Heart left ventricle (tissue), 16 donors: ENCODE data around the gene HCN3. TPM values are rescaled to one million over a fixed set of nuclear protein-coding genes. Genes with fewer than 3 reads are reported as not detected.
"Not testable (repeated sequence)": the region's sequence is repeated elsewhere in the genome, so short reads cannot be mapped to it uniquely, and the experiment has no call there.

ENCODE experiments used
- ATAC-seq, 4 donors: fragments of 200-7000 bp; cut with Tn5 transposase; one replicate each; pipeline ENCODE4 v1.9.1; 2020 to 2022; ENCODE audit warnings: moderate library complexity in 4 of 4, mild to moderate bottlenecking in 3 of 4, moderate number of reproducible peaks in 1 of 4
- DNase-seq, 5 donors: peaks; one replicate each; pipeline ENCODE4 v3.0.0-alpha.2; 2020
- H3K27ac ChIP-seq, 12 donors: fragments of 200-600 bp; sonication (generic) in 4 of 12; one replicate each; pipeline versions ENCODE4 v1.5.0 to v1.8.0; 2016 to 2022; ENCODE audit warnings: mild to moderate bottlenecking in 2 of 12
- H3K27me3 ChIP-seq, 9 donors: fragments of 200-600 bp; sonication (generic) in 2 of 9; one replicate each; pipeline versions ENCODE4 v1.5.1 to v1.8.0; 2016 to 2022; ENCODE audit warnings: mild to moderate bottlenecking in 3 of 9
- H3K36me3 ChIP-seq, 9 donors: fragments of 200-600 bp; sonication (generic) in 2 of 9; one replicate each; pipeline versions ENCODE4 v1.5.0 to v1.8.0; 2018 to 2022; ENCODE audit warnings: mild to moderate bottlenecking in 2 of 9
- H3K4me1 ChIP-seq, 12 donors: fragments of 200-600 bp; sonication (generic) in 4 of 12; one replicate each; pipeline versions ENCODE4 v1.5.0 to v1.8.0; 2016 to 2022; ENCODE audit warnings: mild to moderate bottlenecking in 3 of 12
- H3K4me3 ChIP-seq, 12 donors: fragments of 200-600 bp; sonication (generic) in 4 of 12; one replicate each; pipeline versions ENCODE4 v1.5.0 to v1.8.0; 2017 to 2022; ENCODE audit warnings: mild to moderate bottlenecking in 9 of 12, moderate library complexity in 4 of 12
- H3K9me3 ChIP-seq, 12 donors: fragments of 200-600 bp; sonication (generic) in 4 of 12; one replicate each; pipeline versions ENCODE4 v1.5.0 to v1.8.0; 2016 to 2022; ENCODE audit warnings: mild to moderate bottlenecking in 1 of 12
- POLR2A ChIP-seq, 2 donors: fragments of 450-650 bp; IDR thresholded peaks; one replicate each; pipeline ENCODE4 v1.6.1; 2017; ENCODE audit warnings: antibody characterized with exemption in 2 of 2, mild to moderate bottlenecking in 2 of 2, moderate library complexity in 2 of 2
- WGBS, 4 donors: extraction: QIAGEN DNeasy Blood & Tissue Kit in 2 of 4; methylation state at CpG; one replicate each; pipeline versions ENCODE4 v1.1.5 to v1.1.7; 2013 to 2018; 5-methylcytosine and 5-hydroxymethylcytosine counted together
- intact Hi-C, 10 donors: fragments of 100-400 bp; cut with DNase I; formaldehyde crosslinking; loops; one replicate each; pipeline versions ENCODE4 v1.11.1 to v1.14.2; 2022
- polyA plus RNA-seq, 2 donors: library from polyadenylated mRNA; stranded (reverse); fragments of 200-250 nt; gene quantifications; one replicate each; pipeline ENCODE4 v1.2.3, GENCODE V29; 2013
- total RNA-seq, 9 donors: library from RNA; depleted of rRNA in 2 of 9; stranded (reverse); fragments of >200 nt in 2 of 9; fragmentation: NEBNext Ultra II Directional in 3 of 9; extraction: Animal tissue kit (Norgen Biotek cat#: 25700) in 3 of 9; gene quantifications; one replicate each; pipeline versions ENCODE4 v1.1.0 to v1.2.4, GENCODE V29; 2016 to 2023
- TF ChIP-seq, protein P1 (sequence below), 12 donors: fragments of 200-600 bp; sonication (generic) in 4 of 12; IDR thresholded peaks; one replicate each; pipeline versions ENCODE4 v1.5.0 to v1.8.0; 2018 to 2022; ENCODE audit warnings: antibody characterized with exemption in 12 of 12, mild to moderate bottlenecking in 5 of 12
- donor health status: ischemic (EF 13 %, LVEDD 7.1; RV severe dilation, severe dysfunction).
- donor health status: healthy with polysubstance abuse.
- donor health status: DM: no; HTN: yes; CAD: no.
- donor health status: DM: no; HTN: no; CAD: no.
- donor health status: ischemic (EF 25% LVEDD 6.9; RV normal size, moderate dysfunction).
- donor health status: ischemic (EF 25% LVEDD 5.7; RV mildly dilated, moderate dysfunction).
- donor health status: healthy.
- donor health status: DM: yes; HTN: yes; CAD: no.
- donor health status: ischemic (EF 35%, LVEDD 5.7; RV mildly dilated, moderate dysfunction).
- donor health status: nonischemic (EF 11% LVEDD 7.7; RV severe dilation, severe dysfunction).
- donor health status: DM: yes; HTN: yes; CAD: no.
- donor health status: PGD.
- donor health status: ischemic (EF 29% LVEDD 5.4; RV normal size, mild dysfunction).
- donor health status: nonischemic (EF 23%, LVEDD 6.1; RV moderate dilation, normal function).

Gene HCN3
- total and polyA plus RNA-seq, 11 donors, result 0.49 to 1.7 (median 1.2) TPM

DNA sequence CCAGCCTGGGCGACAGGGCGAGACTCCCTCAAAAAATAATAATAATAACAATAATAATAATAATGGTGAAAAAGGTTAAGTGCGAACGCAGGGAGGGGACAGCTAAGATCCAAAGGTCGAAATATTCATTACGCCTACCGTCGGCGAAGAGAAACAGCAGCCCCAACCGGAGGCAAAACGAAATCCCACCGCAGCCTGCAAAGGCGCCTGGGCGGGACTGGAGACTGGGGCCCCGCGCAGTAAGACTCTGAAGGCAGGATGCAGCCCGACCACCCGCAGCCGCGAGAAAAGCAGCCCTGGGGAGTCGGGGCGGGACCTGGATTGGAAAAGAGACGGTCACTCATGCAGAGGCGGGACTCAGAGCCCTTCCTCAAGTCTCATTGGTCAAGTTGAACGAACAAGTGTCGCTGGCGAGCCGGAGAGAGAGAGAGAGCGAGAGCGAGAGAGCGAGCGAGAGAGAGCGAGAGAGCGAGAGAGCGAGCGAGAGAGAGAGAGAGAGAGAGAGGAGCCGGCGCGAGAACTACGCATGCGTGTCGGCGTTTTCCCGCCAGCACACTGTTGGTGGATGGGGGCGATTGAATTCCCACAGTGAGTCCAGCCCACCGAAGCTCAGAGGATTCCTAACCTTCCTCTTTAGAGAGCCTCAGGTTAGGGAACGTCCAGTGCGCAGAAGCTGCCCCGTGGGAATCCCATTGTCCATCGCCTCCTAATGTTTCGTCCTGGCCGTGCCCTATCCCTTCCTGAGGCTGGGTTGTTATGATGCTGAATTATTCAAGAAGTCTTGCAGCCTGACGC is 32.7 kb upstream of the HCN3 start:
- peaks cover 0 to 21% (median 12%) of the 10 kb centered on the region in 9 donors for H3K36me3 ChIP-seq
- 0 to 1% (median 1%) methylated on average over 45 to 53 of the region's 53 CpGs for WGBS, 4 donors
- ATAC-seq, result peak; percentile 94 to 96 (median 94)
- H3K27ac ChIP-seq, result peak overlapping the region; percentile 75 to 97 (median 90)
- peak overlapping the region; percentile 46 to 77 (median 67) for H3K4me3 ChIP-seq
- peak in 1 of 2 donors; percentile 88 for TF ChIP-seq POLR2A (IDR thresholded peaks at IDR 0.05)
- TF ChIP-seq, protein P1, sequence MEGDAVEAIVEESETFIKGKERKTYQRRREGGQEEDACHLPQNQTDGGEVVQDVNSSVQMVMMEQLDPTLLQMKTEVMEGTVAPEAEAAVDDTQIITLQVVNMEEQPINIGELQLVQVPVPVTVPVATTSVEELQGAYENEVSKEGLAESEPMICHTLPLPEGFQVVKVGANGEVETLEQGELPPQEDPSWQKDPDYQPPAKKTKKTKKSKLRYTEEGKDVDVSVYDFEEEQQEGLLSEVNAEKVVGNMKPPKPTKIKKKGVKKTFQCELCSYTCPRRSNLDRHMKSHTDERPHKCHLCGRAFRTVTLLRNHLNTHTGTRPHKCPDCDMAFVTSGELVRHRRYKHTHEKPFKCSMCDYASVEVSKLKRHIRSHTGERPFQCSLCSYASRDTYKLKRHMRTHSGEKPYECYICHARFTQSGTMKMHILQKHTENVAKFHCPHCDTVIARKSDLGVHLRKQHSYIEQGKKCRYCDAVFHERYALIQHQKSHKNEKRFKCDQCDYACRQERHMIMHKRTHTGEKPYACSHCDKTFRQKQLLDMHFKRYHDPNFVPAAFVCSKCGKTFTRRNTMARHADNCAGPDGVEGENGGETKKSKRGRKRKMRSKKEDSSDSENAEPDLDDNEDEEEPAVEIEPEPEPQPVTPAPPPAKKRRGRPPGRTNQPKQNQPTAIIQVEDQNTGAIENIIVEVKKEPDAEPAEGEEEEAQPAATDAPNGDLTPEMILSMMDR (IDR thresholded peaks at IDR 0.05), result peak in 6 of 12 donors; percentile 24 to 56 (median 34)
- intact Hi-C loops, result loop anchor here in 5 of 10 donors (2.0 to 5.0 kb wide), 2 partner anchors 36 to 37 kb away; partner anchors contain the start of genes MTX1 (in 5 of the 5) and THBS3 (in 4 of the 5)
- peaks cover 0 to 41% (median 22%) of the 10 kb centered on the region in 12 donors for H3K4me1 ChIP-seq
- DNase-seq, result peak; percentile 97 to 99 (median 98)
- no peaks in the 10 kb centered on the region for H3K9me3 ChIP-seq
- H3K27me3 ChIP-seq, result peaks cover 0 to 4% (median 0%) of the 10 kb centered on the region in 9 donors

DNA sequence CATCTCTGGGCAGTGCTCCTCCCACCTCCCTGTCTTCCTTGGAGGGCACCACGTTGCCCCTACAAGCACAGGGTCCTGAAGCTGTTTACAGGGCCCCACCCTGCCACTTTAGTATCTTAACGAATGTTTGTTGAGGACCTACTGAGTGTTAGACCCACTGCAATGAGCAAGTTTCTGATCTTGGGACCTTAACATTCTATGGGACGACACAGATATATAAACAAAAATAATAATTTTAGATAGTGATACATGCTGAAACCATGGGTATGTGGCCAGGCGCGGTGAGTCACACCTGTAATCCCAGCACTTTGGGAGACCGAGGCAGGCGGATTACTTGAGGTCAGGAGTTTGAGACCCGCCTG is 32.1 kb upstream of the HCN3 start:
- 62 to 67% (median 65%) methylated on average over 8 of the region's 8 CpGs for WGBS, 4 donors
- no peak for ATAC-seq
- peak overlapping the region; percentile 46 to 77 (median 67) for H3K4me3 ChIP-seq
- peaks cover 0 to 42% (median 24%) of the 10 kb centered on the region in 12 donors for H3K4me1 ChIP-seq
- no peak for DNase-seq
- H3K9me3 ChIP-seq, result no peaks in the 10 kb centered on the region
- peaks cover 0 to 4% (median 0%) of the 10 kb centered on the region in 9 donors for H3K27me3 ChIP-seq
- TF ChIP-seq, protein P1 (IDR thresholded peaks at IDR 0.05), result no peak
- no peak for TF ChIP-seq POLR2A (IDR thresholded peaks at IDR 0.05)
- intact Hi-C loops, result loop anchor here in 1 of 10 donors (2.0 kb wide), 1 partner anchor 36 kb away; the partner anchor contains the start of gene MTX1
- H3K27ac ChIP-seq, result peak overlapping the region; percentile 75 to 97 (median 90)
- H3K36me3 ChIP-seq, result peaks cover 0 to 20% (median 12%) of the 10 kb centered on the region in 9 donors

DNA sequence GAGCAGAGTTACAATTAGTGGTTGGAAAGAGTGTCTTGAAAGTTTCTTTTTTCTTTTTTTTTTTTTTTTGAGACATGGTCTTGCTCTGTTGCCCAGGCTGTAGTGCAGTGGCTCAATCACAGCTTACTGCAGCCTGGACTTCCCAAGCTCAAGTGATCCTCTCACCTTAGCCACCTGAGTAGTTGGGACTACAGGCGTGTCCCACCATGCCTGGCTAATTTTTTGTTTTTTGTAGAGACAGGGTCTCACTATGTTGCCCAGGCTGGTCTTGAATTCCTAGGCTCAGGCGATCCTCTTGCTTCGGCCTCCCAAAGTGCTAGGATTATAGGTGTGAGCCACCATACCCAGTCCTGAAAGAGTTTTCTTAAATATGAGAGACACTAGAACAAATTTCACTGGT is 30.5 kb upstream of the HCN3 start:
- Histone ChIP-seq H3K4me1 (peaks cover 3 to 44% (median 29%) of the 10 kb centered on the region in 12 donors), H3K36me3 (peaks cover 0 to 20% (median 12%) of the 10 kb centered on the region in 9 donors)
- DNase-seq, H3K4me3 ChIP-seq, ATAC-seq, H3K27me3 ChIP-seq, H3K27ac ChIP-seq, H3K9me3 ChIP-seq: not testable (repeated sequence)
- intact Hi-C loops, result loop anchor here in 1 of 10 donors (1.0 kb wide), 1 partner anchor 77 kb away; no protein-coding TSS in a partner anchor
- 95 to 100% (median 98%) methylated on average over 3 of the region's 3 CpGs for WGBS, 4 donors

DNA sequence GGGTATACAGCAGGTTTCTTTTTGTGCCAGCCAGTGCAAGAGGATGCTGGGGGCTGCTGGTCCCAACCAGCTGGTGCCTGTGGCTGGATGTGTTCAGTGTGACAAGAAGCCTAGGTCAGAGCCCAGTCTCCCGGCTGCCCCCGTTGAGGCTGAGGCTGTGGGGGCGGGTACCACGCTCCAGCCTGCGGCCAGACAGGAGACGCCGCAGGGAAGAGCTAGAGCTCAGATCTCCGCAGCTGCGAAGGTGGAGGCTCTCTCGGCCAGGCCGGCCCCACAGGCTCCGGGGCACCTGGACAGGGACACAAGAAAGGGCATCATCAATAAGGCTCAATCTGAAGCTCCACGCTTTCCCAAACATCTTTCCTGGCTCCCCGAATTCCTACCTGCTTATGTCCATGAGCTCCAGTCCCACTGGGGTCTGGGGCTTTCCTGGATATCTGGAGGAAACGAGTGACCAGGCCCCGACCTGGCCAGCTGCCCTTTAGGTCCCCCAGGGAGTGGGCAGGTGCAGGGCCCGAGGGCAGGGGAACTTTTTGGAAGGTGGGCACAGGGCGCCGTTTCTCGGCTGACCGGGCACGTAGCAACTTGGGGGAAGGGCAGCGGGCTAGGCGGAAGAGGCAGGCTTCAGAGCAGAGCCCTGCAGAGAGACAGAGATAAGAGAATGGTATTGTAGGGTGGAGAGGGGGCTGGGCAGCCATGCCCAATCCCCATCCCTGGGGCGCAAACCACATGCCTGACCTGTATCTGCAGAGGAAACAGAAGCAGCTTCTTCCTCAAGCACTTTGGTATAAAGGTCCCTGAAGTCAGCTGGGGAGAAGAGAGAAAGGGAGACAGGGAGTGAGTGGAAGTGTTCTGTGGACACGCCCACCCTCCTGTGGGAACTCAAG is 29.4 kb upstream of the HCN3 start:
- Histone ChIP-seq H3K4me1 (peaks cover 3 to 35% (median 27%) of the 10 kb centered on the region in 12 donors), H3K27me3 (peaks cover 0 to 4% (median 0%) of the 10 kb centered on the region in 9 donors), H3K27ac (no peak overlapping the region), H3K4me3 (no peak overlapping the region), H3K36me3 (peaks cover 0 to 20% (median 12%) of the 10 kb centered on the region in 9 donors), H3K9me3 (no peaks in the 10 kb centered on the region)
- no peak for DNase-seq
- ATAC-seq, result no peak
- intact Hi-C loops, result no loop called here
- TF ChIP-seq, protein P1 (IDR thresholded peaks at IDR 0.05), result no peak
- no peak for TF ChIP-seq POLR2A (IDR thresholded peaks at IDR 0.05)
- 82 to 87% (median 84%) methylated on average over 22 to 26 of the region's 26 CpGs for WGBS, 4 donors
